Activated T-helper 2 cell treated with anti-CD3 and anti-CD28 coated beads, Interferon-gamma antibody, Interleukin-2, Interleukin-4, amounts not matched to agents 10 μg/mL and 5 μg/mL and 100 μg/mL, durations not matched to agents 14 hours and 24 hours and 36 hours (primary cell): ENCODE results near the gene ALAS2. TPM values are rescaled to one million over a fixed set of nuclear protein-coding genes. Genes with fewer than 3 reads are reported as not detected.

ENCODE experiments used
- DNase-seq: peaks from one replicate; pipeline ENCODE4 v3.0.0; 2021; ENCODE audit warnings: low spot score
- H3K27ac Mint-ChIP-seq: one replicate; pipeline ENCODE4 v1.8.0; 2021; ENCODE audit warnings: mixed read lengths
- H3K27me3 Mint-ChIP-seq: one replicate; pipeline ENCODE4 v1.8.0; 2021; ENCODE audit warnings: low read depth, mixed read lengths
- H3K36me3 Mint-ChIP-seq: one replicate; pipeline ENCODE4 v1.8.0; 2021; ENCODE audit warnings: low read depth, mixed read lengths
- H3K4me1 Mint-ChIP-seq: one replicate; pipeline ENCODE4 v1.8.0; 2021; ENCODE audit warnings: low read depth, mixed read lengths
- H3K4me3 Mint-ChIP-seq: one replicate; pipeline ENCODE4 v1.8.0; 2021; ENCODE audit warnings: low read depth, mild to moderate bottlenecking, moderate library complexity, mixed read lengths
- H3K9me3 Mint-ChIP-seq: one replicate; pipeline ENCODE4 v1.8.0; 2021; ENCODE audit warnings: mixed read lengths
- intact Hi-C: fragments of 100-400 bp; cut with micrococcal nuclease; formaldehyde crosslinking; loops from one replicate; pipeline ENCODE4 v1.15.1; 2023
- total RNA-seq: library from RNA; stranded (reverse); gene quantifications from 2 replicates; pipeline ENCODE4 v1.2.3, GENCODE V29; 2022

ALAS2 gene
- total RNA-seq, 1 donor from 2014 or later, result not detected

DNA sequence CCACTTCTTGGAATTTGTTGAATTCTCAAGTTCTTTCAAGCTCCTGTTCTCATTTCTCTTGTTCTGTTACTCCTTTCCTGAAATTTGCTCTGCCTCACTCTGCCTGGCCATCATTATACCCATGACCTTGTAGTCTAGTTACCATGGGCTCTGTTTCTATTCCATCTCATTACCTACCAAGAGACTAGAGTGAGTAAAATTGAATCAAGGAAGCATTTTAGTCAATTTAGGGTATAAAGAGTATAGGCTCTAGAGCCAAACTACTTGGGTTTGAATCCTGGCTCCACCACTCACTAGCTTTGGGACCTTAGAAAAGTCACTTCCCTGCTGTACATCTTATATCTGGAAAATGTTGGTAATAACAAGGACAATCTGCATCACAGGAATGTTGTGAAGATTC, 2.2 kb downstream of the ALAS2 start:
- H3K4me1 Mint-ChIP-seq, result no peaks in the 10 kb centered on the region
- intact Hi-C loops, result no loop called here
- no peak overlapping the region for H3K4me3 Mint-ChIP-seq
- H3K27me3 Mint-ChIP-seq, result no peaks in the 10 kb centered on the region
- DNase-seq, result no peak
- no peak overlapping the region for H3K27ac Mint-ChIP-seq
- H3K36me3 Mint-ChIP-seq, result no peaks in the 10 kb centered on the region
- H3K9me3 Mint-ChIP-seq, result no peaks in the 10 kb centered on the region

- DNase-seq, result no peak
- Mint-ChIP-seq H3K27ac (no peak overlapping the region), H3K27me3 (no peaks in the 10 kb centered on the region), H3K9me3 (no peaks in the 10 kb centered on the region), H3K4me3 (no peak overlapping the region), H3K36me3 (no peaks in the 10 kb centered on the region), H3K4me1 (no peaks in the 10 kb centered on the region)
- intact Hi-C loops, result no loop called here
Measured at GRCh38 chrX:55028040-55028439, 2.7 kb downstream of the ALAS2 start.

DNA sequence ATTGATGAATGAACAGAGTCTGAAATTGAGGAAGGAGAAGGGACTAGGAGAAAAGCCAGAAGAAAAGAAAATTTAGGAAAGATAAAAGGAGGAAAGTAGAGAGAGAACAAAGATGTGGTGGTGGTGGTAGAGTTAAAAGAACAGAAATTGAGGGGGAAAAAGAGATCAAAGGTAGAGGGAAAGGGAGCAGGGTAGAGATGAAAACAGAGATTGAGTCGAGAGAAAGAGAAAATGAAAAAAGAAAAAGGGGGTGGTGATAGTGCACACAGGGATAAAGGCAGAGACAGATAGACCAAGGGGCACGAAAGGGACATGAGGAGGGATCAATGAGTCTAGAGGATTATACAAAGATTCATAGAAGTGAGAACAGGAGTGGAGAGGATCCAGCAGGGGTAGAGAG, 3.9 kb downstream of the ALAS2 start:
- no peak for DNase-seq
- H3K27me3 Mint-ChIP-seq, result no peaks in the 10 kb centered on the region
- H3K27ac Mint-ChIP-seq, result no peak overlapping the region
- no peaks in the 10 kb centered on the region for H3K9me3 Mint-ChIP-seq
- H3K4me3 Mint-ChIP-seq, result no peak overlapping the region
- intact Hi-C loops, result no loop called here
- no peaks in the 10 kb centered on the region for H3K4me1 Mint-ChIP-seq
- H3K36me3 Mint-ChIP-seq, result no peaks in the 10 kb centered on the region

- Mint-ChIP-seq H3K9me3 (no peaks in the 10 kb centered on the region), H3K4me3 (no peak overlapping the region), H3K27ac (no peak overlapping the region), H3K27me3 (no peaks in the 10 kb centered on the region), H3K36me3 (peaks cover 3% of the 10 kb centered on the region), H3K4me1 (no peaks in the 10 kb centered on the region)
- no peak for DNase-seq
- intact Hi-C loops, result no loop called here
Measured at GRCh38 chrX:55026143-55026542, 4.6 kb downstream of the ALAS2 start.

DNA sequence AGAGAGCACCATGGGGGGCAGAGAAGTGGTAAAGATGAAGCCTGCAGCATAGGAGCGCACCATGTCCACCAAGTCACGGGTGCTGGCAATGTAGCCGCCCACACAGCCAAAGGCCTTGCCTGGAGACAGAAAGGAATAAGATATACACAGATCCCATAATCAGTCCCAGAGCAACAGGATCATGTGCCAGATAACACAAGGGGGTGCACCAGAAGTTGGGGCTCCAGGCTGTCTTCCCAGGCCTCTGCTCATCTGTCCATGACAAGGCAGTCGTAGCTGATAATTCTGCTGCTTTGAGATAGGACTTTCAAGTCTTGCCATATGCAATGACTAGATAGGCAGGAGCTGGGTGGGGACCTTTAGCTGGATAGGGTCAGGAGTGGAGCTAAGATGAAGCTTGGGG, 15.9 kb downstream of the ALAS2 start:
- Mint-ChIP-seq H3K36me3 (no peaks in the 10 kb centered on the region), H3K4me1 (no peaks in the 10 kb centered on the region), H3K4me3 (no peak overlapping the region), H3K27me3 (no peaks in the 10 kb centered on the region), H3K9me3 (no peaks in the 10 kb centered on the region), H3K27ac (no peak overlapping the region)
- no peak for DNase-seq
- intact Hi-C loops, result no loop called here

- Mint-ChIP-seq H3K36me3 (peaks cover 12% of the 10 kb centered on the region), H3K4me3 (no peak overlapping the region), H3K4me1 (peaks cover 5% of the 10 kb centered on the region), H3K27me3 (no peaks in the 10 kb centered on the region), H3K9me3 (no peaks in the 10 kb centered on the region), H3K27ac (no peak overlapping the region)
- intact Hi-C loops, result no loop called here
- DNase-seq, result no peak
Measured at GRCh38 chrX:55011294-55011693, 19.5 kb downstream of the ALAS2 start.

GRCh38 chrX:55008571-55009358, 22.0 kb downstream of the ALAS2 start:
- intact Hi-C loops, result no loop called here
- H3K36me3 Mint-ChIP-seq, result peaks cover 31% of the 10 kb centered on the region
- no peak for DNase-seq
- peaks cover 6% of the 10 kb centered on the region for H3K4me1 Mint-ChIP-seq
- no peak overlapping the region for H3K27ac Mint-ChIP-seq
- H3K9me3 Mint-ChIP-seq, result no peaks in the 10 kb centered on the region
- H3K27me3 Mint-ChIP-seq, result no peaks in the 10 kb centered on the region
- no peak overlapping the region for H3K4me3 Mint-ChIP-seq

DNA sequence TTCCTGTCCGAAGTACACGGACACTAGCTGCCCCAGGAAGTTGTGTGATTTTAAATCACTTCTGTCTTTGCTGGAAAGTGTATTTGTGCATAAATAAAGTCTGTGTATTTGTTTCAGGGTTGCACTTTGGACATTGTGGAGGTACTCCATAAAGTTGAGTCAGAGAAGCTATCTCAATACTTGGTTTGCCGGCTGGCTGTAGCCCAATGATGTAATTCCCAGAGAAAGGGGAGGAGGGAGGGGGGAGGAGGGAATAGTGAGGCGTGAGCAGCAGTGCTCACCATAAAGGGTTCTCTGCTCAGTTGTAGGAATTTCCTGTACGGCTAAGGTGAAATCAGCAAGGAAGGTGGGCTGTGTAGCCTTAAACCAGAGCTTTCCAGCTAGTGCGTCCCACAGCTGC, 23.1 kb downstream of the ALAS2 start:
- H3K4me1 Mint-ChIP-seq, result peaks cover 9% of the 10 kb centered on the region
- DNase-seq, result no peak
- no peaks in the 10 kb centered on the region for H3K9me3 Mint-ChIP-seq
- H3K27ac Mint-ChIP-seq, result no peak overlapping the region
- intact Hi-C loops, result no loop called here
- H3K4me3 Mint-ChIP-seq, result no peak overlapping the region
- H3K36me3 Mint-ChIP-seq, result peaks cover 41% of the 10 kb centered on the region
- no peaks in the 10 kb centered on the region for H3K27me3 Mint-ChIP-seq

GRCh38 chrX:55006827-55007621, 23.8 kb downstream of the ALAS2 start:
- intact Hi-C loops, result no loop called here
- no peaks in the 10 kb centered on the region for H3K27me3 Mint-ChIP-seq
- no peak overlapping the region for H3K27ac Mint-ChIP-seq
- H3K9me3 Mint-ChIP-seq, result no peaks in the 10 kb centered on the region
- peaks cover 13% of the 10 kb centered on the region for H3K4me1 Mint-ChIP-seq
- peaks cover 47% of the 10 kb centered on the region for H3K36me3 Mint-ChIP-seq
- DNase-seq, result no peak
- no peak overlapping the region for H3K4me3 Mint-ChIP-seq

- Mint-ChIP-seq H3K27ac (no peak overlapping the region), H3K4me1 (peaks cover 16% of the 10 kb centered on the region), H3K4me3 (no peak overlapping the region), H3K27me3 (no peaks in the 10 kb centered on the region), H3K36me3 (peaks cover 63% of the 10 kb centered on the region), H3K9me3 (no peaks in the 10 kb centered on the region)
- intact Hi-C loops, result no loop called here
- no peak for DNase-seq
Measured at GRCh38 chrX:55005256-55005655, 25.5 kb downstream of the ALAS2 start.

GRCh38 chrX:55004231-55004630, 26.5 kb downstream of the ALAS2 start:
- H3K27ac Mint-ChIP-seq, result no peak overlapping the region
- H3K4me3 Mint-ChIP-seq, result no peak overlapping the region
- no peaks in the 10 kb centered on the region for H3K27me3 Mint-ChIP-seq
- H3K36me3 Mint-ChIP-seq, result peaks cover 64% of the 10 kb centered on the region
- no peaks in the 10 kb centered on the region for H3K9me3 Mint-ChIP-seq
- peaks cover 19% of the 10 kb centered on the region for H3K4me1 Mint-ChIP-seq
- intact Hi-C loops, result no loop called here
- no peak for DNase-seq

- intact Hi-C loops, result loop anchor here (2.0 kb wide), 1 partner anchor 361 kb away; no protein-coding TSS in a partner anchor
- Mint-ChIP-seq H3K27ac (peak within 1 kb of the TSS; percentile 88), H3K9me3 (no peaks in the 10 kb centered on the region), H3K36me3 (peaks cover 42% of the 10 kb centered on the region), H3K27me3 (no peaks in the 10 kb centered on the region), H3K4me1 (peaks cover 14% of the 10 kb centered on the region), H3K4me3 (peak within 1 kb of the TSS; percentile 98)
- DNase-seq, result peak; percentile 85
Measured at GRCh38 chrX:54999717-55000598, 30.8 kb downstream of the ALAS2 start, which contains the start of gene APEX2. TSS of gene APEX2 (plus strand) at chrX:55000363. CDS start at chrX:55000423, 60 bp downstream.
